ENCODE measurements around the gene RAP1GAP2.

GRCh38 chr17:2856727-2857126 lies 60.5 kb downstream of the RAP1GAP2 start:
- no peak for TF ChIP-seq CTCF (IDR thresholded peaks at IDR 0.05)
- no peak for TF ChIP-seq POLR2AphosphoS5 (IDR thresholded peaks at IDR 0.05)
